ENCODE data around the gene SLC24A1.

The SLC24A1 gene

DNA sequence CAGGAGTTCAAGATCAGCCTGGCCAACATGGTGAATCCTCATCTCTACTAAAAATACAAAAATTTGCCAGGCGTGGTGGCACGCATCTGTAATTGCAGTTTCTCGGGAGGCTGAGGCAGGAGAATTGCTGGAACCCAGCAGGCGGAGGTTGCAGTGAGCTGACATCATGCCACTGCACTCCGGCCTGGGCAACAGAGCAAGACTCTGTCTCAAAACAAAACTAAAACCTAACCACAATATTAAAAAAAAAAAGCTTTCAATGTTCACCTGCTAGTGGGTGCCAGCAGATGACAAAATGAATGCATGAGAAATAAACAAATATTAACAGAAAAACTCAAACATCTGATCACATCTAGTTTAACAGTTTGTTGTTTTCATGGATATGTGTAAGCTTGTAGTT lies 9.0 kb downstream of the SLC24A1 start:
- in situ Hi-C loops (cut with MboI; ENCODE audit: low sequenced_read_pairs, unreplicated experiment), result loop anchor here (10.0 to 25.0 kb wide), 3 partner anchors 204 to 557 kb away; no protein-coding TSS in a partner anchor
- TF ChIP-seq, protein P1, sequence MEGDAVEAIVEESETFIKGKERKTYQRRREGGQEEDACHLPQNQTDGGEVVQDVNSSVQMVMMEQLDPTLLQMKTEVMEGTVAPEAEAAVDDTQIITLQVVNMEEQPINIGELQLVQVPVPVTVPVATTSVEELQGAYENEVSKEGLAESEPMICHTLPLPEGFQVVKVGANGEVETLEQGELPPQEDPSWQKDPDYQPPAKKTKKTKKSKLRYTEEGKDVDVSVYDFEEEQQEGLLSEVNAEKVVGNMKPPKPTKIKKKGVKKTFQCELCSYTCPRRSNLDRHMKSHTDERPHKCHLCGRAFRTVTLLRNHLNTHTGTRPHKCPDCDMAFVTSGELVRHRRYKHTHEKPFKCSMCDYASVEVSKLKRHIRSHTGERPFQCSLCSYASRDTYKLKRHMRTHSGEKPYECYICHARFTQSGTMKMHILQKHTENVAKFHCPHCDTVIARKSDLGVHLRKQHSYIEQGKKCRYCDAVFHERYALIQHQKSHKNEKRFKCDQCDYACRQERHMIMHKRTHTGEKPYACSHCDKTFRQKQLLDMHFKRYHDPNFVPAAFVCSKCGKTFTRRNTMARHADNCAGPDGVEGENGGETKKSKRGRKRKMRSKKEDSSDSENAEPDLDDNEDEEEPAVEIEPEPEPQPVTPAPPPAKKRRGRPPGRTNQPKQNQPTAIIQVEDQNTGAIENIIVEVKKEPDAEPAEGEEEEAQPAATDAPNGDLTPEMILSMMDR (IDR thresholded peaks at IDR 0.05; ENCODE audit: borderline replicate concordance, control extremely low read depth, extremely low read depth, insufficient read depth, missing control alignments), result no peak
- DNase-seq (ENCODE audit: low spot score), result no peak

DNA sequence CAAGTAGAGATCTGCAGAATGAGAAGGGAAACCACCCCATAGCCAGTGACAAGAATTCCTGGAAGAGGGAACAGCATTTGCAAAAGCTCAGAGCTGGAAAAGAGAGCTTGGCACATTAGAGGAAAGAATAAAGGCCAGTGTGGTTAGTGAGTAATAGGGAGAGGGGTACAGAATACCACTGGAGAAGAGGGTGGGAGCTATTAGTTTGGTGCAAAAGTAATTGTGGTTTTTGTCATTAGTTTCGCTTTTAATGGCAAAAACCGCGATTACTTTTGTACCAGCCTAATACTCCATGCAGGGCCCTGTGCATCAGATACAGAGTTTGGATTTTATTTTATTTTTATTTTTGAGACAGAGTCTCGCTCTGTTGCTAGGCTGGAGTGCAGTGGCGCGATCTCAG lies 9.8 kb downstream of the SLC24A1 start:
- in situ Hi-C loops (cut with MboI; ENCODE audit: low sequenced_read_pairs, unreplicated experiment), result loop anchor here (10.0 to 25.0 kb wide), 3 partner anchors 203 to 556 kb away; no protein-coding TSS in a partner anchor
- TF ChIP-seq, protein P1 (IDR thresholded peaks at IDR 0.05; ENCODE audit: borderline replicate concordance, control extremely low read depth, extremely low read depth, insufficient read depth, missing control alignments), result no peak
- DNase-seq (ENCODE audit: low spot score), result no peak

DNA sequence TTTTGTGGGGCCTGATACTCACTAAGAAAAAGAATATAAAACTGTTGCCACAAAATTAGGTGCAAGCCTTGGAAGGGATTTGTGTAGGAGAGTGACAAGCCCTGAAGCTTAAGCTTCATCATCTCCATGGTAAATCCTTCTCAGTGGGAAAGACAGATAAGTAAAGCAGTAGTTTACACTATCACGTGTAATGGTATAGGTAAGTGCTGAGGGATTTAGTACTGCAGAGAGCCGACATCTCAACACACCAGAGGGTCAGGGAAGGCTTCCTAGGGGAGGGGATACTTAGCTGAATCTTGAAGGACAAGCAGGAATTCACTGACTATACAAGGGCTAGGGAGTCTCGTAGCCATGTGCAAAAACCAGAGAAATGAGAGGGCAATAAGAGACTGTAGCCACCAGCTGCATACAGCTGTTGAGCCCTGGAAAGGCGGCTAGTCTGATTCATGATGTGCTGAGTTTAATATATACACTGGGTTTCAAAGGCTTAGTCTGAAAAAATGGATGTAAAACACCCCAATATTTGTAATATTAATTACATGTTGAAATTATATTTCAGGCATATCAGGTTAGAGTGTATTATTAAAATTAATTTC lies 11.1 kb downstream of the SLC24A1 start:
- DNase-seq (ENCODE audit: low spot score), result no peak
- TF ChIP-seq, protein P1 (IDR thresholded peaks at IDR 0.05; ENCODE audit: borderline replicate concordance, control extremely low read depth, extremely low read depth, insufficient read depth, missing control alignments), result no peak
- in situ Hi-C loops (cut with MboI; ENCODE audit: low sequenced_read_pairs, unreplicated experiment), result loop anchor here (10.0 to 25.0 kb wide), 3 partner anchors 202 to 554 kb away; no protein-coding TSS in a partner anchor

DNA sequence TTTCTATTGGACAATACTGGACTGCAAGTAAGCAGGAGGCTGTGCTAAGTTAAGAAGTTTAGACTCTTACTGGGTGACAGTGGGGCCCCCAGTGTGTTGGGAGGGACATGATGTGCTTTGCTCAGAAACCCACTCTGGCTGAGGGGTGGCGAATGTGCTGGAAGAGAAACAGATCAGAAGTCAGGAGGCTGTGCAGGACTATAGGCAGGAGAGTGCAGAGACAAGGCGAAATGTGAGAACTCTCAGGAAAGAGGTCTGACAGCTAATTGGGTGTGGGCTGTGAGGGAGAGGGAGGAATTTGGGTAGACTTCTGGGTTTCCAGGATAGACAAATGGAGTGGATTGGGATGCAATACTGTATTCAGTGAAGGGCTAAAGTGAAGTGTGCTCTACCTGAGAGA lies 12.0 kb downstream of the SLC24A1 start:
- TF ChIP-seq, protein P1 (IDR thresholded peaks at IDR 0.05; ENCODE audit: borderline replicate concordance, control extremely low read depth, extremely low read depth, insufficient read depth, missing control alignments), result no peak
- no peak for DNase-seq (ENCODE audit: low spot score)
- in situ Hi-C loops (cut with MboI; ENCODE audit: low sequenced_read_pairs, unreplicated experiment), result loop anchor here (10.0 to 25.0 kb wide), 3 partner anchors 201 to 554 kb away; no protein-coding TSS in a partner anchor

DNA sequence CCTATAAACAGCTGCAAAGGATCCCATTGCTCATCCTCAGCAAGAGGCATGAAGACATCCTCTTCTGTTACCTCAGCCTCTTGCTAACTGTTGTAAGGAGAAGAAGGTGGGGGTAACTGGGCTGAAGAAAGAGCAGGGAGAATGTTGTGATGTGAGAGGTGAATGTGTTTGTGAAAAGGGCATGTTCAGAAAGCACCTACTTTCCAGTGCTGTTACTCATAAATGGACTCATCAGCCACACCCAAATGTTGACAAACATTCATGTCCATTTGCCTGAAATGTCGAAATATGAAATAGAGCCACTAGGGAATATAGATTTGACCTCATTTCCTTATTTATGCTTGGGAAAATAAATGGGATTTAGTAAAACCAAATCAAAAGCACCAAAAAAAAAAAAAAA lies 12.6 kb downstream of the SLC24A1 start:
- no peak for DNase-seq (ENCODE audit: low spot score)
- TF ChIP-seq, protein P1 (IDR thresholded peaks at IDR 0.05; ENCODE audit: borderline replicate concordance, control extremely low read depth, extremely low read depth, insufficient read depth, missing control alignments), result no peak
- in situ Hi-C loops (cut with MboI; ENCODE audit: low sequenced_read_pairs, unreplicated experiment), result loop anchor here (10.0 to 25.0 kb wide), 3 partner anchors 200 to 553 kb away; no protein-coding TSS in a partner anchor

DNA sequence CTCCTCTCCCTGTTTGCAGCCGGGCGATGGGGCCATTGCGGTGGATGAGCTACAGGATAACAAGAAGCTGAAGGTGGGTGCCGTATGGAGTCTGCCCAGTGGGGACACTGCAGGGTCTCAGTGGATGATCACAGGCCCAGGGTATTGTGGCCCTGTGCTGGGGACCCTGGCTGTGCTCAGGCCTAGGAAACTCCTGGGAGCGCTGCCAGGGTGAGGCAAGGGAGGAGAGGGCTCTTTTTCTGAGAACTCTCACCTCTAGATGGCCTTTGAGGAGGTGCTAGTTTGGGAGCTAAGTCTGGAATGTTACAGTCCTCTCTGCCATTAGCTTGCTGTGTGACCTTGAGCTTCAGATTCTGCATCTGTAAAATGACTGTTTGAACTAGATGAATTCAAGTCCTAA lies 16.4 kb downstream of the SLC24A1 start:
- no peak for DNase-seq (ENCODE audit: low spot score)
- TF ChIP-seq, protein P1 (IDR thresholded peaks at IDR 0.05; ENCODE audit: borderline replicate concordance, control extremely low read depth, extremely low read depth, insufficient read depth, missing control alignments), result no peak
- in situ Hi-C loops (cut with MboI; ENCODE audit: low sequenced_read_pairs, unreplicated experiment), result loop anchor here (10.0 to 25.0 kb wide), 3 partner anchors 197 to 549 kb away; no protein-coding TSS in a partner anchor
